Endodermal cell (in vitro differentiated cells): ENCODE measurements around the gene GPR37. TPM values are rescaled to one million over a fixed set of nuclear protein-coding genes. Genes with fewer than 3 reads are reported as not detected.

Source experiments
- DNase-seq: peaks from one replicate; pipeline ENCODE4 v3.0.0-alpha.2; 2017
- H3K27ac ChIP-seq: 2 replicates; pipeline ENCODE4 v1.5.1; 2013; ENCODE audit warnings: mild to moderate bottlenecking, low read depth, low read length, moderate library complexity
- H3K27me3 ChIP-seq: 2 replicates; pipeline ENCODE4 v1.6.1; 2013; ENCODE audit warnings: mild to moderate bottlenecking, low read length, moderate library complexity; ENCODE audit not compliant: insufficient read depth, control insufficient read depth, poor library complexity, severe bottlenecking
- H3K36me3 ChIP-seq: 2 replicates; pipeline ENCODE4 v1.7.0; 2013; ENCODE audit warnings: mild to moderate bottlenecking, low read length, moderate library complexity; ENCODE audit not compliant: control insufficient read depth, insufficient read depth
- H3K4me1 ChIP-seq: one replicate; pipeline ENCODE4 v1.7.0; 2013; ENCODE audit warnings: low read length; ENCODE audit not compliant: control insufficient read depth, insufficient read depth
- H3K4me3 ChIP-seq: 2 replicates; pipeline ENCODE4 v1.5.1; 2013; ENCODE audit warnings: mild to moderate bottlenecking, low read length, moderate library complexity
- H3K9ac ChIP-seq: 2 replicates; pipeline ENCODE4 v1.6.1; 2013; ENCODE audit warnings: mild to moderate bottlenecking, low read length, moderate library complexity; ENCODE audit not compliant: poor library complexity, severe bottlenecking; ENCODE audit errors: extremely low read depth
- H3K9me3 ChIP-seq: 2 replicates; pipeline ENCODE4 v1.6.1; 2013; ENCODE audit warnings: mild to moderate bottlenecking, low read length, moderate library complexity; ENCODE audit not compliant: control insufficient read depth
- H3K27ac Mint-ChIP-seq: 2 replicates; pipeline ENCODE4 v1.8.0; 2020; ENCODE audit warnings: mixed read lengths
- H3K27me3 Mint-ChIP-seq: 2 replicates; pipeline ENCODE4 v1.8.0; 2021; ENCODE audit warnings: mild to moderate bottlenecking, mixed read lengths; ENCODE audit not compliant: insufficient read depth
- H3K36me3 Mint-ChIP-seq: 2 replicates; pipeline ENCODE4 v1.8.0; 2020; ENCODE audit warnings: low read depth, mixed read lengths
- H3K4me1 Mint-ChIP-seq: 2 replicates; pipeline ENCODE4 v1.8.0; 2020; ENCODE audit warnings: mixed read lengths
- H3K4me3 Mint-ChIP-seq: 2 replicates; pipeline ENCODE4 v1.8.0; 2020; ENCODE audit warnings: mild to moderate bottlenecking, moderate library complexity, mixed read lengths
- H3K9me3 Mint-ChIP-seq: 2 replicates; pipeline ENCODE4 v1.8.0; 2020; ENCODE audit warnings: mild to moderate bottlenecking, mixed read lengths
- WGBS, 2 experiments: methylation state at CpG; one replicate each; pipeline versions ENCODE4 v1.1.5 to v1.1.7; 2013; ENCODE audit warnings: missing lambda C conversion rate in 2 of 2, mixed read lengths in 1 of 2; ENCODE audit not compliant: insufficient coverage in 1 of 2, insufficient read length in 1 of 2; 5-methylcytosine and 5-hydroxymethylcytosine counted together
- total RNA-seq, 2 donors: library from RNA; stranded (reverse); fragmentation: NEBNext Ultra II Directional in 1 of 2; extraction: Animal tissue kit (Norgen Biotek cat#: 25700) in 1 of 2; gene quantifications; 2 replicates in 1 of 2; 3 replicates in 1 of 2; pipeline ENCODE4 v1.2.1, GENCODE V29; 2021
- TF ChIP-seq, protein P1 (sequence below): fragments of 200-600 bp; sonication (generic); conservative IDR thresholded peaks from 2 replicates; pipeline ENCODE4 v1.5.0; 2021; ENCODE audit warnings: antibody characterized with exemption, mild to moderate bottlenecking

Gene GPR37
- total RNA-seq, 2 donors from 2014 or later: 31.6 to 33.1 TPM

DNA sequence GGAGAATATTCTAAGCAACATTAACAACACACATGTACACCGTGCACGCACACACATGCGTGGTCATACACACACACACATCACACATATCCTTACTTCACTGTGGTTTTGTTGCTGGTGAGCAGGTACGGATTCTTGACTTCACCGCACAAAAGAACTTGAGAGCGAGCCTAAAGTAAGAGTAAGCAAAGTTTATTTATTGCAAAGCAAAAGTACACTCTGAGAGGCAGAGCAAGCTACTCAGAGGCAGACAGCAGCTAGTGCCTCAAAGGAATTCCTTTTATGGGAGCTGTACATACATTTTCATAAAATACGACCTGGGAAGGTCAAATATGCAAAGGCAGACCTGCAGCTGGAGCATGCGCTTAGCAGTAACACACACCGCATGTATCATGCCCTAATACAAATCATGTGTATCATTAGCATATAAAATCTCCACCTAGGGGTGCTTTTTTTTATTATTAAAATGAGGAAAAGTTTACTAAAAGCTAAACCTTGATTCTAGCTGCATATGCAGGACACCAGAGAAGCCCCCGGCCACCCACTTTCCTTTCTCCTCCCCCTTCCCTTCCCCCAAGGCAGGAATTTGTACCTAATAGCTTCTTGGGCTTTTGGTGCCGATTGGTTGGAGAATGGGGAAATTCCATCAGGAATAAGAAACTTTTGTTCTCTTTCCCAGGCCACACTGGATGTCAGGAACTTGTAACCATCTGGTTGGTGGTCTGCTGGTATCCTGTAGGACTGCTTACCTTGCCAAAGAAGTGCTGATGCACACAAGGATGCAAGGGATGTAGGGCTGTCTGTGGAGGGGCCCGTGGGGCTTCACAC, 16.5 kb upstream of the GPR37 start:
- Mint-ChIP-seq H3K27ac (no peak overlapping the region), H3K36me3 (no peaks in the 10 kb centered on the region), H3K4me1 (peaks cover 8% of the 10 kb centered on the region), H3K4me3 (no peak overlapping the region), H3K27me3 (no peaks in the 10 kb centered on the region), H3K9me3 (no peaks in the 10 kb centered on the region)
- H3K4me3 ChIP-seq: no peak overlapping the region
- DNase-seq: no peak
- H3K27ac ChIP-seq: no peak overlapping the region
- 89 to 92% methylated on average over 3 to 12 of the region's 12 CpGs for WGBS, 2 experiments
- H3K27me3 ChIP-seq: no peaks in the 10 kb centered on the region
- H3K9ac ChIP-seq: no peak overlapping the region
- TF ChIP-seq, protein P1, sequence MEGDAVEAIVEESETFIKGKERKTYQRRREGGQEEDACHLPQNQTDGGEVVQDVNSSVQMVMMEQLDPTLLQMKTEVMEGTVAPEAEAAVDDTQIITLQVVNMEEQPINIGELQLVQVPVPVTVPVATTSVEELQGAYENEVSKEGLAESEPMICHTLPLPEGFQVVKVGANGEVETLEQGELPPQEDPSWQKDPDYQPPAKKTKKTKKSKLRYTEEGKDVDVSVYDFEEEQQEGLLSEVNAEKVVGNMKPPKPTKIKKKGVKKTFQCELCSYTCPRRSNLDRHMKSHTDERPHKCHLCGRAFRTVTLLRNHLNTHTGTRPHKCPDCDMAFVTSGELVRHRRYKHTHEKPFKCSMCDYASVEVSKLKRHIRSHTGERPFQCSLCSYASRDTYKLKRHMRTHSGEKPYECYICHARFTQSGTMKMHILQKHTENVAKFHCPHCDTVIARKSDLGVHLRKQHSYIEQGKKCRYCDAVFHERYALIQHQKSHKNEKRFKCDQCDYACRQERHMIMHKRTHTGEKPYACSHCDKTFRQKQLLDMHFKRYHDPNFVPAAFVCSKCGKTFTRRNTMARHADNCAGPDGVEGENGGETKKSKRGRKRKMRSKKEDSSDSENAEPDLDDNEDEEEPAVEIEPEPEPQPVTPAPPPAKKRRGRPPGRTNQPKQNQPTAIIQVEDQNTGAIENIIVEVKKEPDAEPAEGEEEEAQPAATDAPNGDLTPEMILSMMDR: no peak
- no peaks in the 10 kb centered on the region for H3K4me1 ChIP-seq
- H3K9me3 ChIP-seq: no peaks in the 10 kb centered on the region
- H3K36me3 ChIP-seq: no peaks in the 10 kb centered on the region

DNA sequence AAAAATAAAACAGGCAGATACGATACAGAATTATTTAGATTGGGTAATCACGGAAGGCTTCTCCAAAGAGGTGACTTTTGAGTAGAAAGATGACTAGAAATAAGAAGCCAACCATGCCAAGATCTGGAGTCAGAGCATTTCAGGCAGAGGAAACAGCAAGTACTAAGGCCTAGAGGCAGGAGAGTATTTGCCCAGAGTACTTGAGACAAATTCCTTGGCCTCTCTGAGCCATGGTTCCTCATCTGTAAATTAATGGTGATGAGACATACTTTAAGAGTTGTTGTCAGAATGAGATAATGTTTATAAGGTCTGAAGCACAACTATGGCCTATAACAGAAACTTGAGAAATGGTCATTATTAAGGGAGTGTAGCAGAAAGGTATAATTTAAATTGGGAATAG, 15.8 kb upstream of the GPR37 start:
- Mint-ChIP-seq H3K4me1 (peaks cover 8% of the 10 kb centered on the region), H3K27me3 (no peaks in the 10 kb centered on the region), H3K4me3 (no peak overlapping the region), H3K36me3 (no peaks in the 10 kb centered on the region), H3K27ac (no peak overlapping the region), H3K9me3 (no peaks in the 10 kb centered on the region)
- no peaks in the 10 kb centered on the region for H3K36me3 ChIP-seq
- no peak overlapping the region for H3K9ac ChIP-seq
- H3K4me1 ChIP-seq: no peaks in the 10 kb centered on the region
- H3K9me3 ChIP-seq: no peaks in the 10 kb centered on the region
- 84 to 91% methylated on average over 2 of the region's 2 CpGs for WGBS, 2 experiments
- no peak for DNase-seq
- H3K27me3 ChIP-seq: no peaks in the 10 kb centered on the region
- no peak overlapping the region for H3K4me3 ChIP-seq
- TF ChIP-seq, protein P1: no peak
- no peak overlapping the region for H3K27ac ChIP-seq

DNA sequence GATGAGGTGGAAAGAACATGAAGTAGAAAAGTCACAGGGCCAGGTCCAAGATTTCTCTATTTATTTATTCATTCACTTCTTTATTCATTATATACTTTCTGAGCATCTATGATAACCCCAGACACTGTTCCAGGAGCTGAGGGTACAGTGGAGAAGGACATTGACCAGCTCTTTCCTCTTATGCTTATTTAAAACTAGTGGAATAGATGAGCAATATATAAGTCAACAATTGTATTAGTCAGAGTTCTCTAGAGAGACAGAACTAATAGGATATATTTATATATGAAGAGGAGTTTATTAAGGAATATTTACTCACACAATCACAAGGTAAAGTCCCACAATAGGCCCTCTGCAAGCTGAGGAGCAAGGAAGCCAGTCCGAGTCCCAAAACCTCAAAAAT, 15.0 kb upstream of the GPR37 start:
- TF ChIP-seq, protein P1: no peak
- Histone ChIP-seq H3K36me3 (no peaks in the 10 kb centered on the region), H3K27ac (no peak overlapping the region), H3K4me1 (no peaks in the 10 kb centered on the region), H3K9me3 (no peaks in the 10 kb centered on the region), H3K27me3 (no peaks in the 10 kb centered on the region), H3K4me3 (no peak overlapping the region), H3K9ac (no peak overlapping the region)
- Mint-ChIP-seq H3K4me3 (no peak overlapping the region), H3K27me3 (no peaks in the 10 kb centered on the region), H3K4me1 (peaks cover 12% of the 10 kb centered on the region), H3K9me3 (no peaks in the 10 kb centered on the region), H3K36me3 (no peaks in the 10 kb centered on the region), H3K27ac (no peak overlapping the region)
- whole genome bisulfite sequencing, 2 experiments: 83 to 100% methylated on average over 1 of the region's 1 CpG
- no peak for DNase-seq
